Activated CD4-positive, CD25-positive, alpha-beta regulatory T cell treated with anti-CD3 and anti-CD28 coated beads, Interleukin-2, amount 50 U/mL, for 24 hours (primary cell): ENCODE measurements around the gene CHD9NB.
"Not testable (repeated sequence)": the region's sequence is repeated elsewhere in the genome, so short reads cannot be mapped to it uniquely, and the experiment has no call there.

Source experiments
- ATAC-seq, 2 donors: fragments of 150-1000 bp; cut with Tn5 transposase; one replicate each; pipeline ENCODE4 v1.10.0; 2021; ENCODE audit warnings: mild to moderate bottlenecking in 1 of 2, moderate library complexity in 1 of 2

Gene CHD9NB

DNA sequence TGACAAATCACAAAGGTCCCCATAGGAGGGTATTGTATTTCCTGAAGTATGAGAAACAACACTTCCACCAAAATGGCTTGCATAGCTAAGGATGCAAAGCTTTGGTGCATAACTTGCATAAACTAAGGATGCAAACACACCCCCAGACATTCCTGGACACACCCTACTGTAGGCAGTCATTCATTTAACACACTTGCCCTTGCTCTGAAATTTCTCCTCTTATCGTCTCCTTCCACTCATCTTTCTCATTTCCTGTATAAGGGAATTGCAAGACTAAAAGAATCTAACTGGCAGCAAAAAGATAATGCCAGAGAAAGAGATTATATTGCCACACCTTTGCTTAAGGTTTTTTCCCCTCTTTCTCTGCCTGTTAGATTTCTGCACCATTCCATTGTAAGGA, 30.4 kb upstream of the CHD9NB start:
- no peak for ATAC-seq

DNA sequence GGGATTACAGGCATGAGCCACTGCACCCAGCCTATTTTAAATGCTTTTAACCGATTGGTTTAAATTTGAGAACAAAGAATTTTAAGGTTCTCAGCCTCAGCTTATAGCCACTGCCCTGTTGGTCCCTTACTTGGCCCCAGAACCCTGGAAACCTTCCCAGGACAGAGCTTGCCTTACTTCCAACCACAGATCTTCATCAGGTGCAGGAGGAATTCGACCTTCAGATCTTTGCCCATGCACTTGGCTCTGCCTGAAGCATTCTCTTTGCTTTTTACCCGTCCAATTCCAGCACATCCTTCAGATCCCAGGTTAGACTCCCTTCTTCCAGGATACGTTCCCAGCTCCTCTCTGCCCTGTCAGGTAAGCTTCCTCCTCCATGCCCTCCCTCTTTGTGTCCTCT, 29.8 kb upstream of the CHD9NB start:
- no peak for ATAC-seq

DNA sequence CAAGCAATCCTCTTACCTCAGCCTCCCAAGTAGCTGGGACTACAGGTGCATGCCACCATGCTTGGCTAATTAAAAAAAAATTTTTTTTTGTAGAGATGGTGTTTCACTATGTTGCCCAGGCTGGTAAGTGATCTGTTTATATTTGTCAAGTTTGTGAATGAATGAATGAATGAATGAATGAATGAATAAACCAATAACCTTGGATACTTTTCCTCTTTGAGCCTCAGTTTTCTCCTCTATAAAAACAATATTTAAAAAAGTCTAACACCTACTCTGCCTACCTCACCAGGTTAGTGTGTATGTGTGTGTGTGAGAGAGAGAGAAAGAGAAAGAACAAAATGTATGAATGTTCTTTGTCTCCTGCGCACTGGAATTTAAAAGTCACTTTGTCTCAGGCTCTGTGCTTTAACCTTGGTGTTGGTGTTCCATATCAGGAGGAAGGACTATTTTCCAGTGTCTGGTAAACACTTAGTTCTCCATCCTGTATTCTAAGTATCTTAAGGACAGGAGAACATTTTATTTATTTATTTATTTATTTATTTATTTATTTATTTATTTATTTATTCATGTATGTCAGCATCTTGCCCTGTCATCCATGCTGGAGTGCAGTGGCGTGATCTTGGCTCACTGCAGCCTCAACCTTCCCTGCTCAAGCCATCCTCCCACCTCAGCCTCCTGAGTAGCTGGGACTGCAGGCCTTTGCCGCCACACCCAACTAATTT, 29.1 kb upstream of the CHD9NB start:
- no peak for ATAC-seq

DNA sequence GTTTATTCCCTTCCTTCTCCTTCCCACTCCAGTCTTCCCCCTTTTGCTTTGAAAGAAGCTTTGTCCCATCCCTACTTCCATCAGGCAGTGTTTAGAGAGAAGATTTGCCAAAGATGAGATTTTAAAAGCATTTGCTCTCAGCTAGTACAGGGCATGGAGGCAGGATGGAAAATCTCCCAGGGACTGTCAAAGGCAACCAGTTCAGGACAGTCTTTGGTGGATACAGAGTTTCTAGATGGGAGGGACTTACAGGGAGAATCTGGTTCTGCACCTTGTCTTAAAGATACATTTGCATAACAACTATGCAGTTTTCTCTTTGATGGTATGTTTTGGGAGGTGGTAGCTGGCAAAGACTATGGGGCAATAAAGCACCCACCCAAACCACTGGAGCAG, 28.3 kb upstream of the CHD9NB start:
- no peak for ATAC-seq

DNA sequence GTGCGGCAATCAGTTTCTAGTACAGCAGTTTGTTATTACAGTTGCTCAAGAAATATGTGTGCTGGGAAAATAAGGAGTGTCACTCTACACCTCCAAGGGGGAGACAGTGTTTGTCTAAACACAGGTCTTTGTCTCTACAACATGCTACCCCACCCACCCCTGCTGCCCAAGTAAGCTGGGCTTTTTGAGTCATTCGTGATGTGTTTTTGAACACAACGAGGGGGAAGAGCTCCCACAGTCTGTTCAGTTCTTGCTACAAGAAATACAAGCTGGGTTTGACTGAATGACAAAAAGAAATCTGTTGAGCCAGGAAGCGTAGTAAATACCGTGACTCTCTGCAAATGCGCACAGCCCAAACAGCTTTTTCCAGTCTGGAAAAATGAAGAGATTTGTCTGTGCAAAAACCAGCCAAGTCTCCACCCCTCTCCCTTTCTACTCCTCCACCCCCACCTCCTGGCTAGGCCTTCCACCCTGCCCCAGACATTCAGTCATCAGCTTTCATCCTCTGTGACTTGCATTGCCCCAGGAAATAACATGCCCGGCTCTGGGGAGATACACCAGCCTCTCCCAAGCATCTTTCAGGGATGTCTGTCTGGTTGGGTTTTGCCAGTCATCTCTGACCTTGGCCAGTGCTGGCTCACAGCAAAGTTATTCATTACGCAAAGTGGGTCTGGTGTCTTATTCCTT, 27.8 kb upstream of the CHD9NB start:
- no peak for ATAC-seq

DNA sequence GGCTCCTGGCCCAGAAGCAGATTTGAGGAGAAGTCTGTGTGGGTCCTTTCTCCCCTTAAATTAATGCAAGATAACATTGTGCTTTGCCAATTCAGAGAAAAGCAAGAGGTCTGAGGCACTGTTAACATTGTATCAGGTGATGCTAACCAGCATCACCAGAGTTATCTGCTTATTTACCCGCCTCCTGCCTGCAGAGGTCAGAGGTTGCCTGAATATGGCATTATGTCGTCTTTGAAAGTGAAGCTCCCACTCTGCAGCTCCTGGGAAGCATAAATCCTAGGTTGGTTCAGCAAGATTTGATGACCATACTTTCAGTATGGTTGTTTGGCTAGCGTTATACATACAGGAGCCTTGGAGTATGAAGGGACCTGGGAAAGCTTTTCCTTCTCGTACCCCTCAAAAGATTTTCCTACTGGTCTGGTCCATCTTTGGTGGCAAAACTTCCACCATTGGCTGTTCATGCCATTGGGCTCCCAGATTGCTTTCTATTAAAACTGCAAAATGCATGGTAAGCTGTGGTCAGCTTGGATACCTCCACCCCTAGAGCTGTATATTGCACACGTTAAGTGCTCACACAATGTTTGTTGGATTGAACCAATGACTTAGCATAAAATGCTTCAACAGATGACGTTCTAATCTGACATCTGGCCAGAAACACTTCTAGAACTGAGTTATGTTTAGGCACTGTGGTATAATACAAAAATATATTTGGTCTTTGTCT, 26.2 kb upstream of the CHD9NB start:
- ATAC-seq: no peak

DNA sequence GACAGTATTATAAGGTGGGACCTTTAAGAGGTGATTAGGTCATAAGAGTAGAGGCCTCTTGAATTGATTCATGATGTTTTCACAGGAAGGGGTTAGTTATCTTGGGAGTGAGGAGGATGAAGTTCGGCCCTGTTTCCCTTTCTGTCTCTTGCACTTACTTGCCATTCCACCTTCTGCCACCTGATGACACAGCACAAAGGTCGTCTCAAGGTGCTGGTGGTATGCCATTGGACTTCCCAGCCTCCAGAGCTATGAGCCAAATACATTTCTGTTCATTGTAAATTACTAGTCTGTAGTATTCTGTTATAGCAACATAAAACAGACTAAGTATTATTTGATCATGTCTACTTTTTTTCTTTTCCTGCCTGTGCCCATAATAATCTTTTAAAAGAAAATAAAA, 25.6 kb upstream of the CHD9NB start:
- no peak for ATAC-seq

DNA sequence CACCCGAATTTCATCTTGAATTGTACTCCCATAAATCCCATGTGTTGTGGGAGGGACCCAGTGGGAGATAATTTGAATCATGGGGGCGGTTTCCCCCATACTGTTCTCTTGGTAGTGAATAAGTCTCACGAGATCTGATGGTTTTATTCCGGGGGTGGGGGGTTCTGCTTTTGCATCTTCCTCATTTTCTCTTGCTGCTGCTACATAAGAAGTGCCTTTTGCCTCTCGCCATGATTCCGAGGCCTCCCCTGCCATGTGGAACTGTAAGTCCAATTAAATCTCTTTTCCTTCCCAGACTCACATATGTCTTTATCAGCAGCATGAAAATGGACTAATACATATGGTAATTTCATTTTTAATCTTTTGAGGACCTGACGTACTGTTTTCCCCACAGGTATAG, 22.8 kb upstream of the CHD9NB start:
- not testable (repeated sequence) for ATAC-seq

DNA sequence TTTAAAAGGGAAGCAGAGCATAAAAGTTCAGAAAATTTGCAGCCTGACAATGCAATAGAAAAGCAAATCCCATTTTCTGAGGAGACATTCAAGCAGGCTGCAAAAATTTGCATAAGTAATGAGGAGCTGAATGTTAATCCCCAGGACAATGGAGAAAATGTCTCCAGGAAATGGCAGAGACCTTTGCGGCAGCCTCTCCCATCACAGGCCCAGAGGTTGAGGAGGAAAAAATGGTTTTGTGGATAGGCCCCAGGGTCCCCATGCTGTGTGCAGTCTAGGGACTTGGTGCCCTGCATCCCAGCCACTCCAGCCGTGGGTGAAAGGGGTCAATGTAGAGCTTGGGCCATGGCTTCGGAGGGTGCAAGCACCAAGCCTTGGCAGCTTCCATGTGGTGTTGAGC, 21.6 kb upstream of the CHD9NB start:
- not testable (repeated sequence) for ATAC-seq

DNA sequence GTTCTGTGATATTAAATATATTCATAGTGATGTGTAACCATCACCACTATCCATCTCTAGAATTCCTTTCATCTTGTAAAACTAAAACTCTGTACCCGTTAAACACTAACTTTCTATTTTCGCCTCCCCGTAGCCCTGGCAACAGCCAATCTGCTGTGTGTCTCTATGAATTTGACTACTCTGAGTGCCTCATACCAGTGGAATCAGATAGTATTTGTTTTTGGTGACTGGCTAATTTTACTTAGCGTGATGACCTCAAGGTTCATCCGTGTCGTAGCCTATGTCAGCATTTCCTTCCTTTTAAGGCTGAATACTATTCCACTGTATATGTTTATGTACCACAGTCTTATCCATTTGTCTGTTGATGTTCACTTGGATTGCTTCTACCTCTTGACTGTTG, 20.3 kb upstream of the CHD9NB start:
- no peak for ATAC-seq

DNA sequence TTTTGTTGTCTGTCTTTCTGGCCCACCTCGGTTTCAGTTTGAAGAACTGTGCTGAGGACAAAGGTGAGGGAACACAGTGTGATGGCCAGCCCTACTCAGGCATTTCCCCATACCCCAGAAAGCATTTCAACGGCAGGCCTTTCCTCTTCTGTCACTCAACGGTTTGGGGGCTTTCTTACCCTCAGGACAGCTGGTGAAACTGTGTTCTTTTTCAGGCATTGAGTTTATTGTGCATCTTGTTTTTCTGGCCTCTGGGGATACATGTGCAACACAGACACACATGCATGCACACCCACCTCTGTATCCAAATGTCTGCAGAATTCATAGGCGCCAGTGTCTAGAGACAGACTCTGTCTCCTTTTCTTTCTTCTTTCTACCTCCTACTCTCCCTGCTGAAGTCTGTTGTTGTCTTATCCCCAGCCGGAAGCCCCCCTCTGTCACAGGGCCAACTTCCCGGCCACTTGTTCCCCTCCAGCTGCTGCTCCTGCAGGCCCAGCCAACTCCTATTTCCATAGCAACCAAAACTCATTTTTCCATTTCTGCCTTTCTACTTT, 19.1 kb upstream of the CHD9NB start:
- no peak for ATAC-seq

DNA sequence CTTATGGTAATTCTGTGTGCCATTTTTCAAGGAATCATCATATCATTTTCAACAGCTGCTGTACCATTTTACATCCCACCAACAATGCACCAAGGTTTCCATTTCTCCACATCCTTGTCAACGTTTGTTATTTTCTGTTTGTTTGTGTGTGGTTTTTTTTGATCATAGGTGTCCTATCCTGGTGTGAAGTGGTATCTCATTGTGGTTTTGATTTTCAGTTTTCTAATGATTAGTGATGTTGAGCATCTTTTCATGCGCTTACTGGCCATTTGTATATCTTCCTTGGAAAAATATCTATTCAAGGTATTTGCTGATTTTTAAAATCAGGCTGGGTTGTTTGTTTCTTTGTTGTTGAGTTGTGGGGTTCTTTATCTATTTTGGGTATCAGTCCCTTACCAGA, 17.1 kb upstream of the CHD9NB start:
- no peak for ATAC-seq

DNA sequence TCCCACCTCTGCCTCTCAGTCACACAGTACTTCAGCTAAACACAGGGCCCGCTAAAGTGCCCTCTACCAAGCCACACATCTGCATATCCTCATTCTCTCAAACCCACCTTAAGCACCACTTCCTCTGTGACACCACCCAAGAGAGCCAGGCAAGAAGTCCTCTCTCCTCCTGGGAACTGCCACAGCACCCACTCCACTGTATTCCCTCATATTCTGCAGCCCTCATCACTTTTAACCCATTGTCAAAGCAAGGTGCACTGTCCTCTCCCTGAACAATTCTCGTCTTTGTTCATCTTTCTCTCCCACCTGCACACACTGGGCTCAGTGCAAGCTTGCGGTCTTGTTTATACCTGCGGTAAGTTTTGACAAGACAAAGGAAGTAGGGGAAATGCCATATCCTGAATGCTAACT, 15.7 kb upstream of the CHD9NB start:
- peak in 1 of 2 donors; percentile 33 for ATAC-seq

DNA sequence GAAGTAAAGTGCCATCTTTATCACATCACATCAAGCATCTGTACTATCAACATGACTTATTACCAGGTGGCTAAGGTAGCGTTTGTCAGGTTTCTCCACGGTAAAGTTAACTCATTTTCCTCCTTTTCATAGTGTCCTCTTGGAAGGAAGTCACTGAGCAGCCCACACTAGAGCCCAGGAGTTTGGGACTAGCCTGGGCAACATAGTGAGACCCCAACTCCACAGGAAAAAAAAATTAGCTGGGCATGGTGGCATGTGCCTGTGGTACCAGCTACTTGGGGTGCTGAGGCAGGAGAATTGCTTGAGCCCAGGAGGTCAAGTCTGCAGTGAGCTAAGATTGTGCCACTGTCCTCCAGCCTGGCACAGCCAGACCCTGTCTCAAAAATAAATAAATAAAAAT, 15.0 kb upstream of the CHD9NB start:
- no peak for ATAC-seq

DNA sequence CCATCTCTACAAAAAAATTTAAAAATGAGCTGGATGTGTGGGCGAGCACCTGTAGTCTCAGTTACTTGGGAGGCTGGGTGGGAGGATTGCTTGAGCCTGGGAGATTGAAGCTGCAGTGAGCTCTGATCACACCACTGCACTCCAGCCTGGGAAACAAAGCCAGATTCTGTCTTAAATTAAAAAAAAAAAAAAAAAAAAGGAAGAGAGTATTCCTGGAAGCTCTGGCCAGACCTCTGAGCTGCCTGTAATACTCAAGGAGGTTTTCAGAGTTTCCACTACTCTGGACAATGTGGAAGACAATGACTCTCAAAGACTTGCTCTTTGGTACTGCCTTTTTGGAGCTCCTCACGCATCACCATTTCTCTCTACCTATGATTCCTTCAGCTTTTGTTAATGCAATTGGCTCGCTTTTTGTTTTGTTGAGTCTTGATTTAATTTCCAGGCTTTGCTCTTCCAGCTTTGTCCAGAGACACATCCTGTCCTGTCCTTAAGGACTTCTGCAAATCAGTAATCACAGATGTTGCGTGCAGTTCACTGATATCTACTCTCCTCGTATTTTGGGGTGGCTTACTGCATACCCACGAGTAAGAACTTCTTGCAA, 12.9 kb upstream of the CHD9NB start:
- ATAC-seq: no peak

DNA sequence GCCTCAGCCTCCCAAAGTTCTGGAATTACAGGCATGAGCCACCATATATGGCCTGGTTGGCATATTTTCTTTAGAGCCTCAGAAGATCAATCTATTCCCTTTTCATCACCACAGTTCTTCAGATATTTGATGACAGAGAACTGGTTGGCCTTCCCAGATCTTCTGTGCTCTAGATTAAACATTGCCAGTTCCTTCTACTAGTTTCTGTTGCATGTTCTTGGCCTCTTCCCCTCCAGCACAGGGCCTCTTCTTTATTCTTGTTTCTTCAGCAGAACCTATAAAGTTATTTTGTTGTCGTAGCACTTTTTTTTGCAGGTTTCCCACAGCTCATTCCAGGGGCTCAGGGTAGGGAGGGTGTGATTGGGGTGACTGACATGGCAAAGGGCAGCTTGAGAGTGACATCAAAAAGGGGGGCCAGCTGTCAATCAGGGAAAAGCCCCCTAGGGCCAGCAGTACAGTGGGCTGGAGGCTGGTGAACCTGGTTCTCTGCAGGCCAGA, 11.4 kb upstream of the CHD9NB start:
- no peak for ATAC-seq

DNA sequence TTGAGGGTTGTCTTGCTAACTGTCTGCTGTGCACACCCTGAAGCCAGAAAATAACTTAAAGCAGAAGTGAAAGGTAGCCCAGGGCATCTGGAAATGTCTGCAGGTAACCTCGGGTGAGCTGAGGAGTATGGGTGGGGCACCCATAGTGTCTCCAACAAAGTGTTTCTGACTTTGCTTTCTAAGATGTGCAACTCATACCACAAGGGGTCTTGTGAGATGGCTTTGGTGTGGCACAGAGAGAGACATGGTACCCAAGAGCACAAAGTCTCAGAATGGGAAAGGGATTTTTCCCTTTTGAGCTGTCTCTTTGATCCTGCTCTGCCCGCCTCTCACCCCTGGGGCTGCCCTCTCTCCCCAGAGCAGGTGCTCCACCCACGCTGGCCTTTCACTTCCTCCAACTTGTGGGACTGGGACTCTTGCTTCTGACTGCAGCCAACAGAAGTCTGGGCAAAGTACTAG, 9.0 kb upstream of the CHD9NB start:
- ATAC-seq: peak; percentile 55 to 64

DNA sequence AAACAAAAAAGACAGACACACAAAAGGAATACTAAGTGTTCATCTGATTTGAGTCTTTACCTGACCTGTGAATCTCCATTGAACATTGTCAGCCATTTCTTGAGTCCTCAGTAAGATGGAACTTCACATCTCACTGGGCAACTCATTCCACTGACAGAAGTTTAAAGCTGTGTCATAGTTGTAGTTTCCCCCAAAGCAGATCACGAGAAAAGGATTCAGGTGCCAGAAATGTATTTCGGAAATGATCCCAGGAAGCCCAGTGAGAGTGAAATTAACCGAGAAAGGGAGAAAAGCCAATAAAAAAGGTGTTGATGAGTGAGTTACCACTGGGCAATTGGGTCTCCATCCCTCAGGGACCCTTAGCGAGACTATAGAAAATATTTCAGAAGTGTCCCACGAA, 8.6 kb upstream of the CHD9NB start:
- ATAC-seq: no peak

DNA sequence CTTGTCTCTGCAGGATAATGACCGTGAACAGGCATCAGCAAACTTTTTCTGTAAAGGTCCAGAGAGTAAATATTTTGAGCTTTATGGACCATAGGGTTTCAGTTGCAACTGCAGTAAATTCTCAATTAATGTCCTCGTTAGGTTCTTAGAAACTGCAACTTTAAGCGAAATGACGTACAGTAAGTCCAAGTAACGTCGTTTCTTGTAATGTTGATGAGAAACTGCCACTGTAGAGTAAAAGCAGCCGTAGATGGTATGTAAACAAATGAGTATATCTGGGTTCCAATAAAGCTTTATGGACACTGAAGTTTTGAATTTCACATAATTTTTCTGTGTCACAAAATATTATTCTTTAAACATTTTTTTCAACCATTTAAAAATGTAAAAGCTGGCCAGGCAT, 7.0 kb upstream of the CHD9NB start:
- no peak for ATAC-seq

DNA sequence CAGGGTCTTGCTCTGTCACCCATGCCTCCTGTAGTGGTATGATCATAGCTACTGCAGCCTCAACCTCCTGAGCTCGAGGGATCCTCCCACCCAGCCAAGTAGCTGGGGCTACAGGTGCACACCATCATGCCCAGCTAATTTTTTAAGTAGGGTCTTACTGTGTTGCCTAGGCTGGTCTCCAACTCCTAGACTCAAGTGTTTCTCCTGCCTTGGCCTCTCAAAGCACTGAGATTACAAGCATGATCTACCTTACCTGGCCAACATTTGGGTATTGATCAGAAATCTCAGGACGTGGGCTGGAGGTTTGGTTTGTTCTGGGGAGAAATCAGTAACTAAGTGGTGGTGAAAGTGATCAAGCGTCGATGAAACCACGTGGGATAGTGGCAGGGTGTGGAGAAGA, 6.2 kb upstream of the CHD9NB start:
- ATAC-seq: no peak

DNA sequence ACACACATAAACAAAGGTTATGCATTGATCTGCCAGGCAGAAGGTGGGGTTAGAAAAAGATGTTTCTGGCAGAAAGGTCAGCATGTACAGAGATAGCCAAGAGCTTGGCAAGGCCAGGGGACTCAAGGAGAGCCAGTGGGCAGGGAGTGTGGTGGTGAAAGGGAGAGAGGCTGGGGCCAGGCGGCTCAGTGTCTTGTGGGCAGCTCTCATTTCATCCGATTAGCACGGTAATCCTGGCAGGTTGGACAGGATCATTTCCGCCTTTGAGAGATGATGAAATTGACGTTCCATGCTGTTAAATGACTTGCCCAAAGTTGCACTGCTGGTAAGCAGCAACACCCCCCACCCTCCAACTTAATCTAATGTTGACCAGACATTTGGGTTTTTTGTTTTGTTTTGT, 5.7 kb upstream of the CHD9NB start:
- ATAC-seq: no peak

DNA sequence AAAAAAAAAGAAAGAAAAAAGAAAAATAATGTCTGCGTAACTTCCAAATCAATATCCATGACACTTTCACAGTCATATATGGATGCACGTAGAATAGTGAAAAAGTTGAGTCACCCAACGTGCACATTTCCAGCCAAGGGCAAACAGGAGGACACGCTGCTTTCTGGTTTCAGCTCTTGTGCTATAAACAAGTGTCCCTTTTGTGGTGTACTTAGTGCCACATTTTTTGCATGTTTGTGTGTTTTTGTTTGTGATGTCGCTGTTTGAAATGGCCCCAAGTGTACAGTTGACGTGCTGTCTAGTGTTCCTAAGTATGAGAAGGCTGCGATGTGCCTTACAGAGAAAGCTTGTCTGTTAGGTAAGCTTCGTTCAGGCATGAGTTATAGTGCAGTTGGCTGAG, 5.0 kb upstream of the CHD9NB start:
- ATAC-seq: no peak

DNA sequence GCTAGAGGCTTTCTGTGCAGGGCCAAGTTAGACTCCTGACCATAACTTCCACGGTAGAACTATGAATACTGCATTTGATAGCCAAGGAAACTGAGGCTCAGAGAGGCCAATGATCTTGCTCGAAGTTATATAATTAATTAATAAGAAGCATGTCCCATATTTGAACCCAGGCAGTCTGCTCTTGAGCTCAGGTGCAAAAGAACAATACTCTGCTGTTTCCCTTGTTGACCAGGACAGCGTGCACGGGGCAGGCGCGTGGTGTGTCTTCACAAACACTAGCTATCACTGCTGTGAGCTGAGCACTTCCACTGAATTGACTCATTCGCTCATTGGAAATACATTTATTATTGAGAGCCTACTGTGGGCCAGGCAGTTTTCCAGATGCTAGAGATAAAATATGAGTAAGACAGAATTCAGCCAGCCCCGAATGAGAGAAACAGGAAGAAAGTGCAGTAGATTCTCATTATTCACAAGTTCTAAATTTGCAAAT, 3.7 kb upstream of the CHD9NB start:
- no peak for ATAC-seq
